Peyer's patch (tissue), 4 donors: Measurements from ENCODE around the gene EML3. TPM values are rescaled to one million over a fixed set of nuclear protein-coding genes. Genes with fewer than 3 reads are reported as not detected.
"Not testable (repeated sequence)": the region's sequence is repeated elsewhere in the genome, so short reads cannot be mapped to it uniquely, and the experiment has no call there.

Source experiments
- DNase-seq, 3 donors: peaks; one replicate each; pipeline ENCODE4 v3.0.0-alpha.2; 2017 to 2019
- H3K27ac ChIP-seq, 4 donors: fragments of 200-600 bp; sonication (generic); one replicate each; pipeline ENCODE4 v1.5.1; 2016 to 2019
- H3K27me3 ChIP-seq, 2 donors: fragments of 200-600 bp; sonication (generic); one replicate each; pipeline ENCODE4 v1.5.1; 2019
- H3K36me3 ChIP-seq, 3 donors: fragments of 200-600 bp; sonication (generic); one replicate each; pipeline ENCODE4 v1.5.1; 2016 to 2019
- H3K4me1 ChIP-seq, 4 donors: fragments of 200-600 bp; sonication (generic); one replicate each; pipeline ENCODE4 v1.5.1; 2016 to 2019
- H3K4me3 ChIP-seq, 4 donors: fragments of 200-600 bp; sonication (generic); 1 replicate in 3 of 4; 2 replicates in 1 of 4; pipeline ENCODE4 v1.5.1; 2016 to 2019; ENCODE audit warnings: mild to moderate bottlenecking in 1 of 4
- H3K9me3 ChIP-seq, 4 donors: fragments of 200-600 bp; sonication (generic); one replicate each; pipeline ENCODE4 v1.5.1; 2016 to 2019; ENCODE audit warnings: mild to moderate bottlenecking in 1 of 4
- CTCF ChIP-seq, 6 experiments: fragments of 450-650 bp in 4 of 6; fragments of 200-600 bp in 2 of 6; sonication (generic) in 1 of 6; IDR thresholded peaks; one replicate each; pipeline ENCODE4 v1.5.1; 2017 to 2019; ENCODE audit warnings: antibody characterized with exemption in 6 of 6, mild to moderate bottlenecking in 3 of 6, moderate library complexity in 1 of 6
- POLR2A ChIP-seq, 2 donors: fragments of 450-650 bp; IDR thresholded peaks; one replicate each; pipeline ENCODE4 v1.5.1; 2017; ENCODE audit warnings: antibody characterized with exemption in 2 of 2, mild to moderate bottlenecking in 2 of 2, moderate library complexity in 2 of 2
- total RNA-seq, 4 donors: library from RNA; depleted of rRNA; stranded (reverse); fragments of >200 nt; gene quantifications; one replicate each; pipeline ENCODE4 v1.1.0, GENCODE V29; 2016

Gene EML3
- total RNA-seq, result 100 to 1,000 TPM in 1 of 4 donors, 10 to 100 TPM in 3; 41.3 to 128 (median 59.8) TPM

GRCh38 chr11:62612366-62613290 is at the start of gene EML3, which contains the start of gene ROM1:
TSS of gene EML3 (minus strand) at chr11:62612775. CDS start at chr11:62612457, 318 bp downstream.
TSS of gene ROM1 (plus strand) at chr11:62613257. CDS start at chr11:62613282, 25 bp downstream.
- Histone ChIP-seq H3K36me3 (peaks cover 0 to 24% (median 0%) of the 10 kb centered on the region in 3 donors), H3K4me1 (peaks cover 3 to 22% (median 13%) of the 10 kb centered on the region in 4 donors), H3K27ac (peak within 1 kb of the TSS; percentile 93 to 98 (median 96)), H3K9me3 (no peaks in the 10 kb centered on the region), H3K27me3 (no peaks in the 10 kb centered on the region), H3K4me3 (peak within 1 kb of the TSS; percentile 71 to 92 (median 80))
- peak; percentile 89 to 96 (median 93) for DNase-seq
- TF ChIP-seq POLR2A (IDR thresholded peaks at IDR 0.05), result peak in 1 of 2 donors; percentile 12
- TF ChIP-seq CTCF (IDR thresholded peaks at IDR 0.05), result peak; percentile 91 to 100 (median 95)

- DNase-seq, result no peak
- Histone ChIP-seq H3K4me1 (peaks cover 0 to 7% (median 3%) of the 10 kb centered on the region in 4 donors), H3K36me3 (no peaks in the 10 kb centered on the region), H3K27me3 (no peaks in the 10 kb centered on the region), H3K4me3 (no peak overlapping the region), H3K27ac (no peak overlapping the region), H3K9me3 (no peaks in the 10 kb centered on the region)
- TF ChIP-seq POLR2A (IDR thresholded peaks at IDR 0.05) (no peak), CTCF (IDR thresholded peaks at IDR 0.05) (no peak)
These were observed 44.3 kb upstream of the EML3 start for GRCh38 chr11:62656796-62657429.

GRCh38 chr11:62654297-62654696 is 41.7 kb upstream of the EML3 start:
- H3K9me3 ChIP-seq, result no peaks in the 10 kb centered on the region
- no peak overlapping the region for H3K4me3 ChIP-seq
- DNase-seq, result no peak
- peaks cover 0 to 13% (median 7%) of the 10 kb centered on the region in 4 donors for H3K4me1 ChIP-seq
- no peak overlapping the region for H3K27ac ChIP-seq
- H3K27me3 ChIP-seq, result no peaks in the 10 kb centered on the region
- H3K36me3 ChIP-seq, result peaks cover 0 to 6% (median 0%) of the 10 kb centered on the region in 3 donors
- TF ChIP-seq POLR2A (IDR thresholded peaks at IDR 0.05), result no peak
- TF ChIP-seq CTCF (IDR thresholded peaks at IDR 0.05), result no peak

- no peak for DNase-seq
- no peaks in the 10 kb centered on the region for H3K27me3 ChIP-seq
- H3K36me3 ChIP-seq, result peaks cover 0 to 22% (median 0%) of the 10 kb centered on the region in 3 donors
- peaks cover 0 to 14% (median 7%) of the 10 kb centered on the region in 4 donors for H3K4me1 ChIP-seq
- TF ChIP-seq POLR2A (IDR thresholded peaks at IDR 0.05), result no peak
- TF ChIP-seq CTCF (IDR thresholded peaks at IDR 0.05), result no peak
- peak overlapping the region; percentile 76 to 95 (median 84) for H3K4me3 ChIP-seq
- no peaks in the 10 kb centered on the region for H3K9me3 ChIP-seq
- H3K27ac ChIP-seq, result peak overlapping the region; percentile 88 to 95 (median 92)
These were observed 39.8 kb upstream of the EML3 start for GRCh38 chr11:62652161-62653006.

- DNase-seq, H3K27me3 ChIP-seq, H3K4me3 ChIP-seq, H3K27ac ChIP-seq, H3K9me3 ChIP-seq: not testable (repeated sequence)
- H3K36me3 ChIP-seq, result peaks cover 0 to 22% (median 0%) of the 10 kb centered on the region in 3 donors
- H3K4me1 ChIP-seq, result peaks cover 0 to 25% (median 12%) of the 10 kb centered on the region in 4 donors
These were observed 37.7 kb upstream of the EML3 start for GRCh38 chr11:62650283-62650682.
